CD4-positive, alpha-beta T cell treated with Interleukin-15 for 1 hour (primary cell): ENCODE data around the gene HIVEP3.

ENCODE experiments used
- DNase-seq: peaks from one replicate; pipeline ENCODE4 v3.0.0-alpha.2; 2020

HIVEP3 gene

GRCh38 chr1:41726292-41726691 is 192.4 kb downstream of the HIVEP3 start:
- no peak for DNase-seq

- no peak for DNase-seq
These were observed 193.8 kb downstream of the HIVEP3 start for GRCh38 chr1:41724926-41725325.

GRCh38 chr1:41724248-41724647 is 194.5 kb downstream of the HIVEP3 start:
- no peak for DNase-seq

- DNase-seq, result no peak
These were observed 194.9 kb downstream of the HIVEP3 start for GRCh38 chr1:41723786-41724185.

GRCh38 chr1:41722184-41722583 is 196.5 kb downstream of the HIVEP3 start:
- DNase-seq, result no peak

GRCh38 chr1:41720861-41721410 is 197.8 kb downstream of the HIVEP3 start:
- no peak for DNase-seq

GRCh38 chr1:41719590-41719989 is 199.1 kb downstream of the HIVEP3 start:
- DNase-seq, result no peak

- no peak for DNase-seq
These were observed 199.6 kb downstream of the HIVEP3 start for GRCh38 chr1:41719128-41719527.

- DNase-seq, result no peak
These were observed 200.2 kb downstream of the HIVEP3 start for GRCh38 chr1:41718497-41718896.

- DNase-seq, result no peak
These were observed 202.3 kb downstream of the HIVEP3 start for GRCh38 chr1:41716188-41717130.

GRCh38 chr1:41715441-41716095 is 203.2 kb downstream of the HIVEP3 start:
- no peak for DNase-seq

- no peak for DNase-seq
These were observed 203.9 kb downstream of the HIVEP3 start for GRCh38 chr1:41714638-41715389.

GRCh38 chr1:41713557-41714327 is 205.0 kb downstream of the HIVEP3 start:
- DNase-seq, result no peak

- DNase-seq, result no peak
These were observed 205.6 kb downstream of the HIVEP3 start for GRCh38 chr1:41713141-41713540.

- no peak for DNase-seq
These were observed 206.0 kb downstream of the HIVEP3 start for GRCh38 chr1:41712695-41713094.

GRCh38 chr1:41712081-41712480 is 206.6 kb downstream of the HIVEP3 start:
- no peak for DNase-seq

- no peak for DNase-seq
These were observed 207.1 kb downstream of the HIVEP3 start for GRCh38 chr1:41711581-41711980.

GRCh38 chr1:41710980-41711379 is 207.7 kb downstream of the HIVEP3 start:
- DNase-seq, result no peak

- DNase-seq, result no peak
These were observed 208.8 kb downstream of the HIVEP3 start for GRCh38 chr1:41709873-41710272.

- no peak for DNase-seq
These were observed 209.4 kb downstream of the HIVEP3 start for GRCh38 chr1:41709331-41709730.

- DNase-seq, result no peak
These were observed 210.4 kb downstream of the HIVEP3 start for GRCh38 chr1:41708332-41708731.

GRCh38 chr1:41707793-41708192 is 210.9 kb downstream of the HIVEP3 start:
- no peak for DNase-seq
